ENCODE results near the gene CKMT2. TPM values are rescaled to one million over a fixed set of nuclear protein-coding genes. Genes with fewer than 3 reads are reported as not detected.

The CKMT2 gene
- total and polyA plus RNA-seq, 2 experiments from 2014 or later: 5.0 to 7.8 TPM

- H3K79me2 ChIP-seq: no peaks in the 10 kb centered on the region
- no peaks in the 10 kb centered on the region for H3K9me2 ChIP-seq (replicated peaks; ENCODE audit: insufficient read depth)
- WGBS (ENCODE audit: low lambda C conversion rate, missing lambda C conversion rate): 70% methylated on average over 5 of the region's 5 CpGs
- no peaks in the 10 kb centered on the region for H3K4me1 ChIP-seq (ENCODE audit: insufficient read depth)
- H3K4me3 ChIP-seq: no peak overlapping the region
- H3K27ac ChIP-seq: no peak overlapping the region
- no peaks in the 10 kb centered on the region for H3K27me3 ChIP-seq
- no peak for TF ChIP-seq EZH2 (IDR thresholded peaks at IDR 0.05; ENCODE audit: borderline replicate concordance)
- TF ChIP-seq, protein P1, sequence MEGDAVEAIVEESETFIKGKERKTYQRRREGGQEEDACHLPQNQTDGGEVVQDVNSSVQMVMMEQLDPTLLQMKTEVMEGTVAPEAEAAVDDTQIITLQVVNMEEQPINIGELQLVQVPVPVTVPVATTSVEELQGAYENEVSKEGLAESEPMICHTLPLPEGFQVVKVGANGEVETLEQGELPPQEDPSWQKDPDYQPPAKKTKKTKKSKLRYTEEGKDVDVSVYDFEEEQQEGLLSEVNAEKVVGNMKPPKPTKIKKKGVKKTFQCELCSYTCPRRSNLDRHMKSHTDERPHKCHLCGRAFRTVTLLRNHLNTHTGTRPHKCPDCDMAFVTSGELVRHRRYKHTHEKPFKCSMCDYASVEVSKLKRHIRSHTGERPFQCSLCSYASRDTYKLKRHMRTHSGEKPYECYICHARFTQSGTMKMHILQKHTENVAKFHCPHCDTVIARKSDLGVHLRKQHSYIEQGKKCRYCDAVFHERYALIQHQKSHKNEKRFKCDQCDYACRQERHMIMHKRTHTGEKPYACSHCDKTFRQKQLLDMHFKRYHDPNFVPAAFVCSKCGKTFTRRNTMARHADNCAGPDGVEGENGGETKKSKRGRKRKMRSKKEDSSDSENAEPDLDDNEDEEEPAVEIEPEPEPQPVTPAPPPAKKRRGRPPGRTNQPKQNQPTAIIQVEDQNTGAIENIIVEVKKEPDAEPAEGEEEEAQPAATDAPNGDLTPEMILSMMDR (IDR thresholded peaks at IDR 0.05; ENCODE audit: poor library complexity): no peak
- TF ChIP-seq EZH2phosphoT487 (IDR thresholded peaks at IDR 0.05; ENCODE audit: low read depth, severe bottlenecking, unreplicated experiment): no peak
- H4K20me1 ChIP-seq (ENCODE audit: insufficient read depth, poor library complexity, severe bottlenecking): no peaks in the 10 kb centered on the region
- no peaks in the 10 kb centered on the region for H3K9me3 ChIP-seq (ENCODE audit: low read depth)
- H3K4me2 ChIP-seq: peak overlapping the region; percentile 46
- no peaks in the 10 kb centered on the region for H3K36me3 ChIP-seq (replicated peaks; ENCODE audit: insufficient read depth, low read depth)
- no peak for DNase-seq (ENCODE audit: low spot score)
- no peak overlapping the region for H2AFZ ChIP-seq
Observed at GRCh38 chr5:81195335-81195929, 37.7 kb upstream of the CKMT2 start.

DNA sequence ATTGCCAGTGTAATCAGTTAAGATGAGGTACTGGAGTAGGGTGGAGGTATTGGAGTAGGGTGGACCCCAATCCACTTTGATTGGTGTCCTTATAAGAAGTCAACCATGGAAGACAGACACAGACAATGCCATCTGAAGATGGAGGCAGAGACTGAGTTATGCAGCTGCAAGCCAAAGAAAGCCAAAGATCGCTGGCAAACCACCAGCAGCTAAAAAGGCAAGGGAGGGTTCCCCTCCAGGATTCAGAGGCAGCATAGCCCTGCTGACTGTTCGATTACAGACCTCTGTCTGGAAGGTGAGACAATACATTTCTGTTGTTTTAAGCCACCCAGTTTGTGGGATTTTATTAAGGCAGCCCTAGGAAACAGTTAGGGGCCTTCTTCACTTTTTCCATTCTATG lies 30.5 kb upstream of the CKMT2 start:
- no peak for DNase-seq (ENCODE audit: low spot score)
- 87% methylated on average over 2 of the region's 2 CpGs for WGBS (ENCODE audit: low lambda C conversion rate, missing lambda C conversion rate)
- Histone ChIP-seq H3K4me1 (ENCODE audit: insufficient read depth) (no peaks in the 10 kb centered on the region), H3K9me2 (replicated peaks; ENCODE audit: insufficient read depth) (no peaks in the 10 kb centered on the region), H2AFZ (no peak overlapping the region), H4K20me1 (ENCODE audit: insufficient read depth, poor library complexity, severe bottlenecking) (no peaks in the 10 kb centered on the region), H3K27ac (no peak overlapping the region), H3K4me3 (no peak overlapping the region), H3K27me3 (no peaks in the 10 kb centered on the region), H3K9me3 (ENCODE audit: low read depth) (no peaks in the 10 kb centered on the region), H3K4me2 (no peak overlapping the region), H3K79me2 (no peaks in the 10 kb centered on the region), H3K36me3 (replicated peaks; ENCODE audit: insufficient read depth, low read depth) (no peaks in the 10 kb centered on the region)
- no peak for TF ChIP-seq EZH2 (IDR thresholded peaks at IDR 0.05; ENCODE audit: borderline replicate concordance)
- TF ChIP-seq, protein P1 (IDR thresholded peaks at IDR 0.05; ENCODE audit: poor library complexity): no peak
- no peak for TF ChIP-seq EZH2phosphoT487 (IDR thresholded peaks at IDR 0.05; ENCODE audit: low read depth, severe bottlenecking, unreplicated experiment)

GRCh38 chr5:81203729-81204128 lies 29.4 kb upstream of the CKMT2 start:
- H3K4me3 ChIP-seq: no peak overlapping the region
- H3K79me2 ChIP-seq: no peaks in the 10 kb centered on the region
- H2AFZ ChIP-seq: no peak overlapping the region
- no peaks in the 10 kb centered on the region for H3K36me3 ChIP-seq (replicated peaks; ENCODE audit: insufficient read depth, low read depth)
- no peaks in the 10 kb centered on the region for H3K9me2 ChIP-seq (replicated peaks; ENCODE audit: insufficient read depth)
- no peak for TF ChIP-seq EZH2phosphoT487 (IDR thresholded peaks at IDR 0.05; ENCODE audit: low read depth, severe bottlenecking, unreplicated experiment)
- TF ChIP-seq EZH2 (IDR thresholded peaks at IDR 0.05; ENCODE audit: borderline replicate concordance): no peak
- TF ChIP-seq, protein P1 (IDR thresholded peaks at IDR 0.05; ENCODE audit: poor library complexity): no peak
- no peaks in the 10 kb centered on the region for H3K9me3 ChIP-seq (ENCODE audit: low read depth)
- H3K27me3 ChIP-seq: no peaks in the 10 kb centered on the region
- DNase-seq (ENCODE audit: low spot score): no peak
- no peak overlapping the region for H3K4me2 ChIP-seq
- H3K27ac ChIP-seq: no peak overlapping the region
- 98% methylated on average over 3 of the region's 3 CpGs for WGBS (ENCODE audit: low lambda C conversion rate, missing lambda C conversion rate)
- no peaks in the 10 kb centered on the region for H4K20me1 ChIP-seq (ENCODE audit: insufficient read depth, poor library complexity, severe bottlenecking)
- no peaks in the 10 kb centered on the region for H3K4me1 ChIP-seq (ENCODE audit: insufficient read depth)

All from hepatocyte (in vitro differentiated cells).